ENCODE measurements around the gene SCAMP2. TPM values are rescaled to one million over a fixed set of nuclear protein-coding genes. Genes with fewer than 3 reads are reported as not detected.

The SCAMP2 gene
- polyA plus RNA-seq, 3 donors = 124 to 158 (median 124) TPM

DNA sequence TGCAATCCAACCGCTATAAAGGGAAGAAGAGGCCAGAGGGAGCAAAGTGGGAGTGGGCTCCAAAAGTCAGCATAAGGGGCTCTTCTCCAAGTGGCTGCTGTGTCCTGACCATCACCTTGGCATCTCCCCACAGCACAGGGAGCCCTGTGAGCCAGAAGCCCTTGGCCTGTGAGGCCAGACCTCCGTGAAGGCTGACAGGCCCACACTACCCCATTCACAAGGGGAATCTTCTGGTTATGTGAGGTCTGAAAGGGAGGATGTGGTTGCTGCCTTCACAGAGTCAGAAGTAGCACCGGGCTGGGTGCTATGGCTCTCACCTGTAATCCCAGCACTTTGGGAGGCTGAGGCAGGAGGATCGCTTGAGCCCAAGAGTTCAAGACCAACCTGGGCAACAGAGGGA, 27.6 kb downstream of the SCAMP2 start:
- Histone ChIP-seq H3K4me2 (replicated peaks; ENCODE audit: extremely low read depth, low read length, poor library complexity, severe bottlenecking) (no peak overlapping the region), H3K4me3 (replicated peaks in 1 of 3; ENCODE audit: low read depth in 2 of 3, low read length in 3 of 3) (no peak overlapping the region), H3K4me1 (ENCODE audit: control insufficient read depth in 1 of 2, insufficient read depth in 2 of 2, low read length in 2 of 2) (peaks cover 16 to 22% of the 10 kb centered on the region in 2 donors), H3K9me3 (replicated peaks in 1 of 2; ENCODE audit: control insufficient read depth in 1 of 2, insufficient read depth in 1 of 2, low read length in 2 of 2) (no peaks in the 10 kb centered on the region), H3K27me3 (ENCODE audit: control insufficient read depth in 2 of 2, insufficient read depth in 2 of 2, low read length in 2 of 2) (no peaks in the 10 kb centered on the region), H4K20me1 (ENCODE audit: insufficient read depth, low read length) (peaks cover 54% of the 10 kb centered on the region), H3K36me3 (replicated peaks in 1 of 2; ENCODE audit: control insufficient read depth in 1 of 2, insufficient read depth in 2 of 2, low read length in 2 of 2) (peaks cover 59 to 64% of the 10 kb centered on the region in 2 donors), H3K27ac (ENCODE audit: low read depth in 1 of 2, low read length in 2 of 2) (no peak overlapping the region), H3K79me2 (ENCODE audit: insufficient read depth, low read length) (peaks cover 2% of the 10 kb centered on the region), H3K9ac (ENCODE audit: insufficient read depth, low read length, poor library complexity, severe bottlenecking) (no peak overlapping the region), H2AFZ (ENCODE audit: insufficient read depth, low read depth, low read length, poor library complexity, severe bottlenecking) (no peak overlapping the region)
- WGBS (ENCODE audit: insufficient coverage) = 49% methylated on average over 3 of the region's 4 CpGs
- Mint-ChIP-seq H3K4me1 (peaks cover 37% of the 10 kb centered on the region), H3K4me3 (no peak overlapping the region), H3K27ac (peak overlapping the region in 1 of 7 donors; percentile 17), H3K9me3 (no peaks in the 10 kb centered on the region), H3K27me3 (ENCODE audit: low read depth in 3 of 3) (peaks cover 0 to 3% (median 0%) of the 10 kb centered on the region in 3 donors), H3K36me3 (peaks cover 53 to 68% of the 10 kb centered on the region in 2 donors)
- intact Hi-C loops (cut with micrococcal nuclease) = loop anchor here (10.0 kb wide), 1 partner anchor 59 kb away; the partner anchor contains the start of gene FAM219B (in 2 of the 2)
- no peak for DNase-seq
- TF ChIP-seq, protein P1, sequence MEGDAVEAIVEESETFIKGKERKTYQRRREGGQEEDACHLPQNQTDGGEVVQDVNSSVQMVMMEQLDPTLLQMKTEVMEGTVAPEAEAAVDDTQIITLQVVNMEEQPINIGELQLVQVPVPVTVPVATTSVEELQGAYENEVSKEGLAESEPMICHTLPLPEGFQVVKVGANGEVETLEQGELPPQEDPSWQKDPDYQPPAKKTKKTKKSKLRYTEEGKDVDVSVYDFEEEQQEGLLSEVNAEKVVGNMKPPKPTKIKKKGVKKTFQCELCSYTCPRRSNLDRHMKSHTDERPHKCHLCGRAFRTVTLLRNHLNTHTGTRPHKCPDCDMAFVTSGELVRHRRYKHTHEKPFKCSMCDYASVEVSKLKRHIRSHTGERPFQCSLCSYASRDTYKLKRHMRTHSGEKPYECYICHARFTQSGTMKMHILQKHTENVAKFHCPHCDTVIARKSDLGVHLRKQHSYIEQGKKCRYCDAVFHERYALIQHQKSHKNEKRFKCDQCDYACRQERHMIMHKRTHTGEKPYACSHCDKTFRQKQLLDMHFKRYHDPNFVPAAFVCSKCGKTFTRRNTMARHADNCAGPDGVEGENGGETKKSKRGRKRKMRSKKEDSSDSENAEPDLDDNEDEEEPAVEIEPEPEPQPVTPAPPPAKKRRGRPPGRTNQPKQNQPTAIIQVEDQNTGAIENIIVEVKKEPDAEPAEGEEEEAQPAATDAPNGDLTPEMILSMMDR (IDR thresholded peaks at IDR 0.05) = no peak

GRCh38 chr15:74845208-74845568, 28.0 kb downstream of the SCAMP2 start:
- Histone ChIP-seq H3K4me3 (replicated peaks in 1 of 3; ENCODE audit: low read depth in 2 of 3, low read length in 3 of 3) (no peak overlapping the region), H3K9ac (ENCODE audit: insufficient read depth, low read length, poor library complexity, severe bottlenecking) (no peak overlapping the region), H3K27ac (ENCODE audit: low read depth in 1 of 2, low read length in 2 of 2) (no peak overlapping the region), H3K36me3 (replicated peaks in 1 of 2; ENCODE audit: control insufficient read depth in 1 of 2, insufficient read depth in 2 of 2, low read length in 2 of 2) (peaks cover 55 to 60% of the 10 kb centered on the region in 2 donors), H3K79me2 (ENCODE audit: insufficient read depth, low read length) (peaks cover 2% of the 10 kb centered on the region), H2AFZ (ENCODE audit: insufficient read depth, low read depth, low read length, poor library complexity, severe bottlenecking) (no peak overlapping the region), H3K9me3 (replicated peaks in 1 of 2; ENCODE audit: control insufficient read depth in 1 of 2, insufficient read depth in 1 of 2, low read length in 2 of 2) (no peaks in the 10 kb centered on the region), H3K4me1 (ENCODE audit: control insufficient read depth in 1 of 2, insufficient read depth in 2 of 2, low read length in 2 of 2) (peaks cover 16 to 22% of the 10 kb centered on the region in 2 donors), H4K20me1 (ENCODE audit: insufficient read depth, low read length) (peaks cover 50% of the 10 kb centered on the region), H3K27me3 (ENCODE audit: control insufficient read depth in 2 of 2, insufficient read depth in 2 of 2, low read length in 2 of 2) (no peaks in the 10 kb centered on the region), H3K4me2 (replicated peaks; ENCODE audit: extremely low read depth, low read length, poor library complexity, severe bottlenecking) (no peak overlapping the region)
- Mint-ChIP-seq H3K27me3 (ENCODE audit: low read depth in 3 of 3) (peaks cover 0 to 3% (median 0%) of the 10 kb centered on the region in 3 donors), H3K27ac (peak overlapping the region in 4 of 7 donors; percentile 17 to 72 (median 38)), H3K9me3 (no peaks in the 10 kb centered on the region), H3K4me1 (peaks cover 37% of the 10 kb centered on the region), H3K4me3 (no peak overlapping the region), H3K36me3 (peaks cover 49 to 66% of the 10 kb centered on the region in 2 donors)
- DNase-seq = no peak
- intact Hi-C loops (cut with micrococcal nuclease) = loop anchor here (10.0 kb wide), 1 partner anchor 60 kb away; the partner anchor contains the start of gene FAM219B (in 2 of the 2)
- 50% methylated on average over 2 of the region's 5 CpGs for WGBS (ENCODE audit: insufficient coverage)
- TF ChIP-seq, protein P1 (IDR thresholded peaks at IDR 0.05) = no peak

Data from CD14-positive monocyte (primary cell).